Mesenchymal stem cell (in vitro differentiated cells and primary cell): ENCODE results near the gene PTTG1IP2. TPM values are rescaled to one million over a fixed set of nuclear protein-coding genes. Genes with fewer than 3 reads are reported as not detected.

Experiments used
- DNase-seq: peaks from one replicate; pipeline ENCODE4 v3.0.0-alpha.2; 2013
- H2AFZ ChIP-seq: one replicate; pipeline ENCODE4 v1.6.1; 2013; ENCODE audit warnings: low read depth, mild to moderate bottlenecking, control low read depth, inconsistent platforms, low read length, moderate library complexity
- H2AK5ac ChIP-seq: 2 replicates; pipeline ENCODE4 v1.6.1; 2013; ENCODE audit warnings: low read length, moderate library complexity, mild to moderate bottlenecking, inconsistent platforms; ENCODE audit not compliant: severe bottlenecking
- H2BK120ac ChIP-seq: one replicate; pipeline ENCODE4 v1.6.1; 2013; ENCODE audit warnings: low read depth, mild to moderate bottlenecking, inconsistent platforms, low read length, moderate library complexity
- H2BK12ac ChIP-seq, 2 experiments: one replicate each; pipeline ENCODE4 v1.6.1; 2013; ENCODE audit warnings: inconsistent platforms in 2 of 2, low read length in 2 of 2, mild to moderate bottlenecking in 2 of 2, moderate library complexity in 2 of 2, control low read depth in 1 of 2
- H2BK15ac ChIP-seq: one replicate; pipeline ENCODE4 v1.6.1; 2013; ENCODE audit warnings: mild to moderate bottlenecking, low read depth, inconsistent platforms; ENCODE audit not compliant: poor library complexity, severe bottlenecking
- H2BK5ac ChIP-seq: 2 replicates; pipeline ENCODE4 v1.6.1; 2013; ENCODE audit warnings: low read depth, mild to moderate bottlenecking, low read length, control low read depth, inconsistent platforms; ENCODE audit not compliant: poor library complexity, severe bottlenecking
- H3K14ac ChIP-seq, 2 experiments: one replicate each; pipeline ENCODE4 v1.6.1; 2013; ENCODE audit warnings: inconsistent platforms in 2 of 2, low read length in 2 of 2, control low read depth in 1 of 2, mild to moderate bottlenecking in 1 of 2, moderate library complexity in 1 of 2
- H3K18ac ChIP-seq, 2 experiments: one replicate each; pipeline ENCODE4 v1.6.1; 2013; ENCODE audit warnings: inconsistent platforms in 2 of 2, low read length in 2 of 2, control low read depth in 1 of 2, low read depth in 1 of 2, mild to moderate bottlenecking in 1 of 2
- H3K23ac ChIP-seq, 2 experiments: one replicate each; pipeline ENCODE4 v1.6.1; 2013; ENCODE audit warnings: inconsistent platforms in 2 of 2, low read length in 2 of 2, mild to moderate bottlenecking in 2 of 2, moderate library complexity in 2 of 2, control low read depth in 1 of 2
- H3K27ac ChIP-seq: 2 replicates; pipeline ENCODE4 v1.5.1; 2013; ENCODE audit warnings: mild to moderate bottlenecking, moderate library complexity, low read length, control low read depth, inconsistent platforms; ENCODE audit not compliant: poor library complexity, severe bottlenecking
- H3K27me3 ChIP-seq, 2 experiments: 2 replicates each; pipeline versions ENCODE4 v1.6.1 to v1.7.0; 2013; ENCODE audit warnings: low read length in 2 of 2, mild to moderate bottlenecking in 2 of 2, moderate library complexity in 2 of 2, control low read depth in 1 of 2, inconsistent platforms in 1 of 2; ENCODE audit not compliant: control insufficient read depth in 1 of 2, insufficient read depth in 1 of 2
- H3K36me3 ChIP-seq, 2 experiments: 2 replicates each; pipeline versions ENCODE4 v1.6.1 to v1.7.0; 2013; ENCODE audit warnings: low read length in 2 of 2, control low read depth in 1 of 2, inconsistent platforms in 1 of 2, low read depth in 1 of 2, mild to moderate bottlenecking in 1 of 2; ENCODE audit not compliant: insufficient read depth in 2 of 2, control insufficient read depth in 1 of 2
- H3K4ac ChIP-seq, 2 experiments: one replicate each; pipeline ENCODE4 v1.6.1; 2013; ENCODE audit warnings: inconsistent platforms in 2 of 2, low read length in 2 of 2, mild to moderate bottlenecking in 2 of 2, moderate library complexity in 2 of 2, control low read depth in 1 of 2, low read depth in 1 of 2
- H3K4me1 ChIP-seq: 2 replicates; pipeline ENCODE4 v1.6.1; 2013; ENCODE audit warnings: low read depth, low read length, control low read depth; ENCODE audit not compliant: control insufficient read depth, insufficient read depth
- H3K4me2 ChIP-seq: 2 replicates; pipeline ENCODE4 v1.6.1; 2013; ENCODE audit warnings: low read length, mild to moderate bottlenecking, inconsistent platforms; ENCODE audit not compliant: poor library complexity, severe bottlenecking
- H3K4me3 ChIP-seq, 2 experiments: 2 replicates each; pipeline versions ENCODE4 v1.5.1 to v1.7.0; 2013; ENCODE audit warnings: low read length in 2 of 2, mild to moderate bottlenecking in 2 of 2, control low read depth in 1 of 2, low read depth in 1 of 2; ENCODE audit not compliant: insufficient read depth in 1 of 2
- H3K79me1 ChIP-seq: replicated peaks from 2 replicates; pipeline ENCODE4 v1.6.1; 2013; ENCODE audit warnings: mild to moderate bottlenecking, control low read depth, low read length, inconsistent platforms; ENCODE audit not compliant: poor library complexity, severe bottlenecking
- H3K9ac ChIP-seq: 2 replicates; pipeline ENCODE4 v1.7.0; 2013; ENCODE audit warnings: mild to moderate bottlenecking, low read length, moderate library complexity
- H3K9me3 ChIP-seq: 2 replicates; pipeline ENCODE4 v1.7.0; 2013; ENCODE audit warnings: mild to moderate bottlenecking, low read length; ENCODE audit not compliant: control insufficient read depth
- H4K8ac ChIP-seq: one replicate; pipeline ENCODE4 v1.6.1; 2013; ENCODE audit warnings: inconsistent platforms, mild to moderate bottlenecking, low read length, moderate library complexity
- H4K91ac ChIP-seq: one replicate; pipeline ENCODE4 v1.6.1; 2013; ENCODE audit warnings: mild to moderate bottlenecking, low read length, inconsistent platforms
- WGBS: methylation state at CpG from one replicate; pipeline ENCODE4 v1.1.7; 2013; ENCODE audit warnings: mixed read lengths; 5-methylcytosine and 5-hydroxymethylcytosine counted together
- polyA plus RNA-seq, 2 experiments: library from polyadenylated mRNA; stranded (reverse); fragments of 200-250 nt; gene quantifications; one replicate each; pipeline ENCODE4 v1.2.3, GENCODE V29; 2013

The PTTG1IP2 gene
- not detected for polyA plus RNA-seq (2013, experiment 1 of 2)
- not detected for polyA plus RNA-seq (2013, experiment 2 of 2)

GRCh38 chr7:90469554-90469953, at the start of gene PTTG1IP2:
Gene PTTG1IP2 (plus strand): TSS chr7:90469639. CDS start chr7:90469787, 148 bp downstream.
- no peak within 1 kb of the TSS for H3K23ac ChIP-seq
- H3K27me3 ChIP-seq, result no peaks in the 10 kb centered on the region
- H3K4ac ChIP-seq, result no peak within 1 kb of the TSS
- H3K36me3 ChIP-seq, result no peaks in the 10 kb centered on the region
- no peak within 1 kb of the TSS for H2BK15ac ChIP-seq
- no peak within 1 kb of the TSS for H4K8ac ChIP-seq
- H4K91ac ChIP-seq, result no peak within 1 kb of the TSS
- H2AK5ac ChIP-seq, result no peak within 1 kb of the TSS
- H3K27ac ChIP-seq, result no peak within 1 kb of the TSS
- H3K4me1 ChIP-seq, result peaks cover 3% of the 10 kb centered on the region
- H3K18ac ChIP-seq, result no peak within 1 kb of the TSS
- H3K9me3 ChIP-seq, result no peaks in the 10 kb centered on the region
- H2AFZ ChIP-seq, result no peak within 1 kb of the TSS
- no peaks in the 10 kb centered on the region for H3K79me1 ChIP-seq
- DNase-seq, result no peak
- H2BK120ac ChIP-seq, result no peak within 1 kb of the TSS
- no peak within 1 kb of the TSS for H2BK12ac ChIP-seq
- no peak within 1 kb of the TSS for H3K14ac ChIP-seq
- no peak within 1 kb of the TSS for H3K4me2 ChIP-seq
- 92% methylated on average over 3 of the region's 4 CpGs for WGBS
- no peak within 1 kb of the TSS for H2BK5ac ChIP-seq
- H3K9ac ChIP-seq, result no peak within 1 kb of the TSS
- no peak within 1 kb of the TSS for H3K4me3 ChIP-seq

GRCh38 chr7:90421651-90422050, 47.8 kb upstream of the PTTG1IP2 start:
- H3K27ac ChIP-seq, result no peak overlapping the region
- no peak overlapping the region for H3K18ac ChIP-seq
- no peak overlapping the region for H2AK5ac ChIP-seq
- 87% methylated on average over 5 of the region's 6 CpGs for WGBS
- no peaks in the 10 kb centered on the region for H3K4me1 ChIP-seq
- no peak overlapping the region for H3K23ac ChIP-seq
- H2AFZ ChIP-seq, result no peak overlapping the region
- no peak overlapping the region for H3K4ac ChIP-seq
- DNase-seq, result no peak
- H2BK12ac ChIP-seq, result no peak overlapping the region
- H3K79me1 ChIP-seq, result peaks cover 4% of the 10 kb centered on the region
- peaks cover 3 to 5% of the 10 kb centered on the region in 2 experiments for H3K36me3 ChIP-seq
- no peak overlapping the region for H2BK15ac ChIP-seq
- H4K91ac ChIP-seq, result no peak overlapping the region
- H3K9ac ChIP-seq, result no peak overlapping the region
- no peak overlapping the region for H2BK5ac ChIP-seq
- H3K9me3 ChIP-seq, result no peaks in the 10 kb centered on the region
- H3K14ac ChIP-seq, result no peak overlapping the region
- no peak overlapping the region for H3K4me2 ChIP-seq
- no peak overlapping the region for H4K8ac ChIP-seq
- H3K4me3 ChIP-seq, result no peak overlapping the region
- no peaks in the 10 kb centered on the region for H3K27me3 ChIP-seq
- no peak overlapping the region for H2BK120ac ChIP-seq

GRCh38 chr7:90424720-90425119, 44.7 kb upstream of the PTTG1IP2 start:
- no peak overlapping the region for H3K4me2 ChIP-seq
- no peak for DNase-seq
- no peak overlapping the region for H3K23ac ChIP-seq
- peaks cover 1% of the 10 kb centered on the region for H3K79me1 ChIP-seq
- WGBS, result 90% methylated on average over 3 of the region's 3 CpGs
- H3K9ac ChIP-seq, result no peak overlapping the region
- no peak overlapping the region for H2BK12ac ChIP-seq
- no peaks in the 10 kb centered on the region for H3K9me3 ChIP-seq
- H3K36me3 ChIP-seq, result no peaks in the 10 kb centered on the region
- H2AFZ ChIP-seq, result no peak overlapping the region
- H2AK5ac ChIP-seq, result no peak overlapping the region
- no peaks in the 10 kb centered on the region for H3K27me3 ChIP-seq
- no peak overlapping the region for H2BK5ac ChIP-seq
- H4K8ac ChIP-seq, result no peak overlapping the region
- no peak overlapping the region for H3K18ac ChIP-seq
- no peak overlapping the region for H3K4me3 ChIP-seq
- no peak overlapping the region for H2BK15ac ChIP-seq
- H2BK120ac ChIP-seq, result no peak overlapping the region
- no peak overlapping the region for H3K4ac ChIP-seq
- H3K14ac ChIP-seq, result no peak overlapping the region
- H3K4me1 ChIP-seq, result no peaks in the 10 kb centered on the region
- no peak overlapping the region for H4K91ac ChIP-seq
- no peak overlapping the region for H3K27ac ChIP-seq

GRCh38 chr7:90425376-90425775, 44.1 kb upstream of the PTTG1IP2 start:
- H3K4me1 ChIP-seq, result no peaks in the 10 kb centered on the region
- no peaks in the 10 kb centered on the region for H3K27me3 ChIP-seq
- no peak overlapping the region for H2BK15ac ChIP-seq
- no peak overlapping the region for H3K4me2 ChIP-seq
- no peak overlapping the region for H4K91ac ChIP-seq
- no peak overlapping the region for H3K23ac ChIP-seq
- no peak overlapping the region for H3K4ac ChIP-seq
- no peak overlapping the region for H3K4me3 ChIP-seq
- H3K27ac ChIP-seq, result no peak overlapping the region
- no peak for DNase-seq
- no peak overlapping the region for H2AK5ac ChIP-seq
- no peak overlapping the region for H2BK12ac ChIP-seq
- H3K79me1 ChIP-seq, result no peaks in the 10 kb centered on the region
- no peak overlapping the region for H3K14ac ChIP-seq
- H2AFZ ChIP-seq, result no peak overlapping the region
- H3K9me3 ChIP-seq, result no peaks in the 10 kb centered on the region
- H4K8ac ChIP-seq, result no peak overlapping the region
- no peaks in the 10 kb centered on the region for H3K36me3 ChIP-seq
- no peak overlapping the region for H2BK120ac ChIP-seq
- no peak overlapping the region for H3K9ac ChIP-seq
- no peak overlapping the region for H3K18ac ChIP-seq
- no CpG with 5 or more reads among the region's 2 CpGs for WGBS
- no peak overlapping the region for H2BK5ac ChIP-seq
